BLaER1 treated with 17β-estradiol and CSF1 and Interleukin-3, amounts not matched to agents 10 nM and 100 nM (cell line): ENCODE results near the gene CDADC1.

Experiments
- H3K27ac ChIP-seq, 11 experiments: shearing (Covaris generic); formaldehyde crosslinking; 2 replicates each; pipeline ENCODE4 v1.8.1; 2022
- H3K27me3 ChIP-seq, 11 experiments: shearing (Covaris generic); formaldehyde crosslinking; 2 replicates each; pipeline ENCODE4 v1.8.1; 2022
- H3K36me3 ChIP-seq, 11 experiments: shearing (Covaris generic); formaldehyde crosslinking; 2 replicates each; pipeline ENCODE4 v1.8.1; 2022
- H3K4me1 ChIP-seq, 10 experiments: shearing (Covaris generic); formaldehyde crosslinking; 2 replicates each; pipeline ENCODE4 v1.8.1; 2022
- H3K4me2 ChIP-seq, 11 experiments: shearing (Covaris generic); formaldehyde crosslinking; 2 replicates each; pipeline ENCODE4 v1.8.1; 2022
- H3K4me3 ChIP-seq, 10 experiments: shearing (Covaris generic); formaldehyde crosslinking; 2 replicates each; pipeline ENCODE4 v1.8.1; 2022
- H3K9ac ChIP-seq, 11 experiments: shearing (Covaris generic); formaldehyde crosslinking; 2 replicates each; pipeline ENCODE4 v1.8.1; 2022
- H3K9me3 ChIP-seq, 11 experiments: shearing (Covaris generic); formaldehyde crosslinking; replicated peaks in 1 of 11; 2 replicates each; pipeline ENCODE4 v1.8.1; 2022
- H4K20me1 ChIP-seq, 11 experiments: shearing (Covaris generic); formaldehyde crosslinking; 2 replicates each; pipeline ENCODE4 v1.8.1; 2022
- Cebpa-rat ChIP-seq, 11 experiments: shearing (Covaris generic); IDR thresholded peaks; 2 replicates each; pipeline ENCODE4 v1.8.1; 2022

CDADC1 gene

GRCh38 chr13:49295244-49295643 is 47.5 kb downstream of the CDADC1 start:
- peaks cover 0 to 14% (median 0%) of the 10 kb centered on the region in 11 experiments; a peak in 3 of 22 replicates for H3K36me3 ChIP-seq
- no peak overlapping the region for H3K9ac ChIP-seq
- H3K4me3 ChIP-seq: no peak overlapping the region
- no peak overlapping the region for H3K27ac ChIP-seq
- no peaks in the 10 kb centered on the region; a peak in 1 of 22 replicates for H4K20me1 ChIP-seq
- no peak overlapping the region for H3K4me2 ChIP-seq
- H3K4me1 ChIP-seq: peaks cover 4 to 10% (median 7%) of the 10 kb centered on the region in 10 experiments; a peak in 16 of 20 replicates
- no peak for TF ChIP-seq Cebpa-rat (IDR thresholded peaks at IDR 0.05)
- H3K9me3 ChIP-seq: no peaks in the 10 kb centered on the region
- no peaks in the 10 kb centered on the region for H3K27me3 ChIP-seq

GRCh38 chr13:49296659-49297058 is 48.9 kb downstream of the CDADC1 start:
- Histone ChIP-seq H3K4me2 (no peak overlapping the region), H3K27me3 (no peaks in the 10 kb centered on the region), H3K9ac (no peak overlapping the region), H3K4me1 (peaks cover 4 to 23% (median 21%) of the 10 kb centered on the region in 10 experiments; a peak in 17 of 20 replicates), H3K4me3 (no peak overlapping the region), H4K20me1 (no peaks in the 10 kb centered on the region; a peak in 1 of 22 replicates), H3K9me3 (no peaks in the 10 kb centered on the region), H3K27ac (no peak overlapping the region), H3K36me3 (peaks cover 0 to 14% (median 0%) of the 10 kb centered on the region in 11 experiments; a peak in 3 of 22 replicates)
- TF ChIP-seq Cebpa-rat (IDR thresholded peaks at IDR 0.05): no peak

GRCh38 chr13:49297338-49297737 is 49.6 kb downstream of the CDADC1 start:
- H3K4me3 ChIP-seq: no peak overlapping the region
- H3K36me3 ChIP-seq: peaks cover 0 to 14% (median 0%) of the 10 kb centered on the region in 11 experiments; a peak in 3 of 22 replicates
- TF ChIP-seq Cebpa-rat (IDR thresholded peaks at IDR 0.05): no peak
- H3K9ac ChIP-seq: no peak overlapping the region
- H3K27me3 ChIP-seq: no peaks in the 10 kb centered on the region
- H3K9me3 ChIP-seq: no peaks in the 10 kb centered on the region
- H3K4me1 ChIP-seq: peaks cover 4 to 28% (median 26%) of the 10 kb centered on the region in 10 experiments; a peak in 17 of 20 replicates
- H4K20me1 ChIP-seq: no peaks in the 10 kb centered on the region; a peak in 1 of 22 replicates
- H3K27ac ChIP-seq: no peak overlapping the region
- no peak overlapping the region for H3K4me2 ChIP-seq

DNA sequence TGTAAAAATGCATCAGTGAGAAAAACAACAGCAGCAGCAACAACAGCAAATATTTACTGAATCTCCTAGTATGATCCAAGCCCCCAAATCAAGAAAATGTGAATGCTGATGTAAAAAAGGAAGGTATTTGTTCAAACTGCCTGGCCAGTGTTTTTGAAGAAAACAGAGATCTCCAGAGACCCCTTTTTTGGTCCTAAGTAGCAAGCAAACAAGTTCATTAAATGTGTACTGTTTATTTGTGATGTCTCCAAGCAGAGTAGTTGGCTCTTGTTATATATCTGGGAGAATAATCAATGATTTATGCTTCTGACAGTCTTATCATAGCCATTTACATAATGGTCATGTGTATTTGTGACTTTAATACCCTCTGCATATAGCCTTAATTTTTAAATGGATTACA is 50.7 kb downstream of the CDADC1 start:
- Histone ChIP-seq H3K9ac (no peak overlapping the region), H3K4me2 (no peak overlapping the region), H3K27ac (no peak overlapping the region), H3K36me3 (peaks cover 0 to 12% (median 0%) of the 10 kb centered on the region in 11 experiments; a peak in 3 of 22 replicates), H4K20me1 (no peaks in the 10 kb centered on the region; a peak in 1 of 22 replicates), H3K27me3 (no peaks in the 10 kb centered on the region), H3K9me3 (no peaks in the 10 kb centered on the region), H3K4me3 (no peak overlapping the region), H3K4me1 (peaks cover 2 to 32% (median 29%) of the 10 kb centered on the region in 10 experiments; a peak in 19 of 20 replicates)
- TF ChIP-seq Cebpa-rat (IDR thresholded peaks at IDR 0.05): no peak

DNA sequence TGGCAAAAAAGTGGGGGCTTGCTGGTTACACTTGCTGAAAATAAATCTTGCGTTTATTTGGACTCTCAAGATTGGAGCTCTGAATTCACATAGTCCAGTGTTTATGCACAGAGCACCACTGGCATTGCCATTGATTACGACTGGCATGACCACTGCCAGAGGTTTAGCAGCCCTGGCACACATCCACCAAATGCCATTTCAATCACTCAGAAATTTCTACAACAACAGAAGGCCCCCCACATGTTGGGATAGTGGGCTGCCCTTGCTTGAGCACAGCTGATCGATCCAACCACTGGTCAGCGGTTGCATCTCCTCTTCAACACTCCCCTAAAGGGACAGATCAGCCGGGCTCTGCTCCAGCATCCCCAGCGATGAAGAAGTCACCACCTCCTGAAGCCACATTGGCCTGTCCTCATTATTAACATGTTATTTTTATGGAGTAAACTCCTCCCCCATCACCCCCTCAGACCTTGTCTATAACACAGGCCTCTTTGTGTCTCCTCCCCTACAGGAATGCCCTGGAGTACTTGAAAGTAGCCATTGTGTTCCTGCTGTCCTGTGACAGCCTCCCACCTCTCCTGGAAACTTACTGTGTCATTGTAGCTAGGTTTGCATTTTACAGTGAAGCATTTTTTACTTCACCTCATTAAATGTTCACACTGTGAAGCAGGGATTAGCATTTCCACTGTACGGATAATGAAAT is 51.3 kb downstream of the CDADC1 start:
- Histone ChIP-seq H3K9me3 (no peaks in the 10 kb centered on the region), H4K20me1 (no peaks in the 10 kb centered on the region; a peak in 1 of 22 replicates), H3K27ac (no peak overlapping the region), H3K4me1 (peaks cover 7 to 38% (median 35%) of the 10 kb centered on the region in 10 experiments; a peak in 19 of 20 replicates), H3K4me2 (no peak overlapping the region), H3K4me3 (no peak overlapping the region), H3K27me3 (no peaks in the 10 kb centered on the region), H3K36me3 (peaks cover 0 to 10% (median 0%) of the 10 kb centered on the region in 11 experiments; a peak in 3 of 22 replicates), H3K9ac (no peak overlapping the region)
- TF ChIP-seq Cebpa-rat (IDR thresholded peaks at IDR 0.05): no peak

GRCh38 chr13:49300276-49300675 is 52.6 kb downstream of the CDADC1 start:
- Histone ChIP-seq H3K9me3 (no peaks in the 10 kb centered on the region), H3K4me1 (peaks cover 7 to 50% (median 36%) of the 10 kb centered on the region in 10 experiments; a peak in 19 of 20 replicates), H3K27ac (no peak overlapping the region), H3K27me3 (no peaks in the 10 kb centered on the region), H4K20me1 (no peaks in the 10 kb centered on the region; a peak in 1 of 22 replicates), H3K4me2 (peak overlapping the region in 8 of 11 experiments; percentile 26 to 64 (median 54); a peak in 15 of 22 replicates), H3K36me3 (peaks cover 0 to 6% (median 0%) of the 10 kb centered on the region in 11 experiments; a peak in 2 of 22 replicates), H3K9ac (peak overlapping the region in 5 of 11 experiments; percentile 16 to 48 (median 27); a peak in 5 of 22 replicates), H3K4me3 (no peak overlapping the region)
- TF ChIP-seq Cebpa-rat (IDR thresholded peaks at IDR 0.05): no peak

DNA sequence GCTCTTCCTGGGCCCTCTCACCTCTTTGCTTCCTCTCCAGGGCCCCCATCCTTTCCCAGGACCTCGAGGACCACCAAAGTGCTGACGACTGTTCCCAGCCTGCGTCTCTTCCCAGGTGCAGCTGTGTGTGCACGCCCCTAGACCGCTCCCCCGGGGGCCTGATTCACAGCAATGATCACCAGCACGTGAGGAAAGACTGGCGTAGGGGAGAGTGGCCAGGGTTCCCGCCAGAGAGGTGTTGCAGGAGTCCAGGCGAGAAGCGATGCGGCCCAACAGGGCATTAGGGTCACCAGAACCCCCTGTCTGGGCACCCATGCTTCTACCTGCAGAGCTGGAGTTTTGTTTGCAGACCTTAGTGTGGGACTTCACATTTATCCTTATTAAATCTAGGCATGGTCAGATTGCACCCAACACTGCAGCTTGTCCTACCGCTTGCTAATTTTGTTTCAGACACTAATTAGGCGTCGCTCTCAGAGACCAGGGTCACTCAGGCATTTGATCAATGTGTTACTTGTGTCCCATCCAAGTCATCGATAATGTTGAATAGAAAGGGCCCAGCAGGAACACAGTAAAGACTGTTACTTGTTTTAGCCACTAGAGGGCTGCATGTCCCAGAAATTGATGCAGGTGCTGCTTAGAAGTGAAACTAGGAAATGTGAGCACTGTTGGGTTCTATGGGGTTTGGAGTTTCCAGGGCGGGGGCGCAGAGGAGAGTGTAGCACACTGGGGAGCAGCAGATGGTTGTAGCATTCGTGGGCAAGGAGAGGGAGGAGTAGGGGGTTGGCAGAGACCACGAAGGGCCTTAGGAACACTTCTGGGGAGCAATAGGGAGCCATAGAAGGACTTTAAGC is 53.2 kb downstream of the CDADC1 start:
- Histone ChIP-seq H4K20me1 (no peaks in the 10 kb centered on the region; a peak in 1 of 22 replicates), H3K4me1 (peaks cover 7 to 57% (median 43%) of the 10 kb centered on the region in 10 experiments; a peak in 19 of 20 replicates), H3K27ac (peak overlapping the region in 5 of 11 experiments; percentile 8 to 38 (median 26); a peak in 4 of 22 replicates), H3K9me3 (no peaks in the 10 kb centered on the region), H3K9ac (peak overlapping the region in 6 of 11 experiments; percentile 16 to 48 (median 32); a peak in 8 of 22 replicates), H3K4me2 (peak overlapping the region; percentile 26 to 64 (median 54)), H3K4me3 (0 out of 20 replicates have a peak overlapping the region, but pooled peaks of 1 of the 10 experiments have one; percentile 17), H3K36me3 (no peaks in the 10 kb centered on the region), H3K27me3 (no peaks in the 10 kb centered on the region)
- TF ChIP-seq Cebpa-rat (IDR thresholded peaks at IDR 0.05): no peak

DNA sequence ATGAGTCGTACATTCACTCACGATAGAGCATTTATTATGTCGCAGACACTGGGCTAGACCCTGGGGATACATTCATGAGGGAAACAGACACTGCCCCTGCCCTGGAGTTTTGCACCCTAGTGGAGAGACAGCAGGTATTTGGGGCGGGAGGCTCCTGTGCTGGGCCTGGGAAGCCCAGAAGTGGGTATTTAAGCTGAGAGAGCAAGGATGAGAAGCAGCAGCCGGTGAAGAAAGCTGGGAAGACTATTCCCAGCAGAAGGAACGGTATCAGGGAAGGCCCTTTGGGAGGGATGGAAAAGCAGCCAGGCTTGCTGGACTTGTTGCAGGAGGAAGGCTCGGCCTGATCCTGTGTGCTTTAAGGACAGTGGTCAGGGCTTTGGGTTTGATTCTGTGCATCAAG is 54.5 kb downstream of the CDADC1 start:
- Histone ChIP-seq H3K27ac (no peak overlapping the region), H3K9ac (0 out of 22 replicates have a peak overlapping the region, but pooled peaks of 1 of the 11 experiments have one; percentile 13), H3K9me3 (no peaks in the 10 kb centered on the region), H3K4me3 (no peak overlapping the region), H3K36me3 (no peaks in the 10 kb centered on the region), H4K20me1 (no peaks in the 10 kb centered on the region; a peak in 1 of 22 replicates), H3K27me3 (no peaks in the 10 kb centered on the region), H3K4me1 (peaks cover 7 to 63% (median 46%) of the 10 kb centered on the region in 10 experiments; a peak in 19 of 20 replicates), H3K4me2 (peak overlapping the region in 8 of 11 experiments; percentile 4 to 67 (median 56); a peak in 10 of 22 replicates)
- TF ChIP-seq Cebpa-rat (IDR thresholded peaks at IDR 0.05): no peak
